H1 (cell line): ENCODE data around the gene LSM4. TPM values are rescaled to one million over a fixed set of nuclear protein-coding genes. Genes with fewer than 3 reads are reported as not detected.

ENCODE experiments used
- CTCF ChIA-PET: fragments of 300-600 bp; sonication (Branson Sonifier 250); formaldehyde crosslinking; loops from one replicate; lab custom pipeline; 2021; ENCODE audit not compliant: partially characterized antibody; lab: Charles Lee
- POLR2A ChIA-PET: fragments of 300-600 bp; sonication (Branson Sonifier 250); formaldehyde crosslinking; loops from one replicate; lab custom pipeline; 2021; ENCODE audit warnings: inconsistent platforms; ENCODE audit not compliant: partially characterized antibody; lab: Charles Lee
- DNase-seq, 2 experiments: peaks; one replicate each; pipeline versions ENCODE4 v3.0.0 to v3.0.0-alpha.2; 2010 to 2022; ENCODE audit warnings: low spot score in 2 of 2, low read depth in 1 of 2, mixed read lengths in 1 of 2
- FAIRE-seq: peaks from 2 replicates; lab custom pipeline; 2011; peaks lifted over from hg19 to GRCh38; lab: Jason Lieb, UNC
- H2AFZ ChIP-seq: 2 replicates; pipeline ENCODE4 v1.8.1; 2012; ENCODE audit warnings: low read length, inconsistent platforms
- H2AK5ac ChIP-seq: 2 replicates; pipeline ENCODE4 v1.6.1; 2013; ENCODE audit warnings: low read depth, low read length
- H2BK120ac ChIP-seq: replicated peaks from 2 replicates; pipeline ENCODE3; 2013; ENCODE audit warnings: low read depth, low read length, inconsistent platforms
- H2BK12ac ChIP-seq: 2 replicates; pipeline ENCODE4 v1.6.1; 2013; ENCODE audit warnings: low read depth, low read length
- H2BK15ac ChIP-seq: 2 replicates; pipeline ENCODE4 v1.6.1; 2013; ENCODE audit warnings: low read length
- H2BK20ac ChIP-seq: 2 replicates; pipeline ENCODE4 v1.6.1; 2013; ENCODE audit warnings: low read length
- H2BK5ac ChIP-seq: 2 replicates; pipeline ENCODE4 v1.6.1; 2013; ENCODE audit warnings: low read depth, low read length
- H3K14ac ChIP-seq: 2 replicates; pipeline ENCODE4 v1.6.1; 2013; ENCODE audit warnings: inconsistent platforms; ENCODE audit not compliant: insufficient read length
- H3K18ac ChIP-seq: 2 replicates; pipeline ENCODE4 v1.6.1; 2013; ENCODE audit warnings: low read length; ENCODE audit errors: extremely low read depth
- H3K23ac ChIP-seq: 2 replicates; pipeline ENCODE4 v1.6.1; 2013; ENCODE audit warnings: inconsistent platforms; ENCODE audit not compliant: insufficient read length
- H3K23me2 ChIP-seq: 2 replicates; pipeline ENCODE4 v1.6.1; 2013; ENCODE audit warnings: low read depth, low read length
- H3K27ac ChIP-seq: 2 replicates; pipeline ENCODE4 v1.6.1; 2011; ENCODE audit warnings: low read depth, low read length, inconsistent platforms
- H3K27me3 ChIP-seq, 4 experiments: replicated peaks in 1 of 4; 1 replicate in 1 of 4; 2 replicates in 3 of 4; pipeline versions ENCODE4 v1.6.1 to v1.8.1; 2011 to 2013; ENCODE audit warnings: low read length in 3 of 4, mild to moderate bottlenecking in 3 of 4, inconsistent platforms in 2 of 4, mixed read lengths in 2 of 4, moderate library complexity in 1 of 4; ENCODE audit not compliant: control insufficient read depth in 3 of 4, insufficient read depth in 3 of 4; ENCODE audit errors: extremely low read depth in 1 of 4
- H3K36me3 ChIP-seq, 4 experiments: 2 replicates each; pipeline versions ENCODE4 v1.6.1 to v1.8.1; 2011 to 2013; ENCODE audit warnings: mild to moderate bottlenecking in 4 of 4, low read length in 3 of 4, moderate library complexity in 2 of 4, control low read depth in 1 of 4, inconsistent platforms in 1 of 4; ENCODE audit not compliant: insufficient read depth in 4 of 4, control insufficient read depth in 2 of 4
- H3K4ac ChIP-seq: replicated peaks from 2 replicates; pipeline ENCODE3; 2013; ENCODE audit warnings: low read length, low read depth, mixed read lengths, inconsistent platforms; ENCODE audit not compliant: insufficient read length
- H3K4me1 ChIP-seq, 4 experiments: replicated peaks in 1 of 4; 1 replicate in 1 of 4; 2 replicates in 3 of 4; pipeline versions ENCODE4 v1.6.1 to v1.8.1; 2011 to 2013; ENCODE audit warnings: low read length in 3 of 4, inconsistent platforms in 2 of 4, mixed read lengths in 1 of 4; ENCODE audit not compliant: insufficient read depth in 4 of 4, control insufficient read depth in 3 of 4
- H3K4me2 ChIP-seq, 2 experiments: 2 replicates each; pipeline versions ENCODE4 v1.6.1 to v1.8.1; 2011 to 2013; ENCODE audit warnings: low read depth in 2 of 2, low read length in 2 of 2, control low read depth in 1 of 2, inconsistent platforms in 1 of 2, mild to moderate bottlenecking in 1 of 2; ENCODE audit not compliant: insufficient read depth in 1 of 2
- H3K4me3 ChIP-seq, 4 experiments: fragments of 200-600, 300-600 bp in 1 of 4; sonication (generic), shearing (Covaris generic), sonication (Bioruptor Twin) in 1 of 4; 2 replicates each; pipeline versions ENCODE4 v1.5.1 to v1.8.1; 2011 to 2016; ENCODE audit warnings: low read length in 4 of 4, low read depth in 3 of 4, control low read depth in 2 of 4, inconsistent platforms in 2 of 4, mild to moderate bottlenecking in 2 of 4, mixed read lengths in 1 of 4, moderate library complexity in 1 of 4; ENCODE audit not compliant: insufficient read depth in 2 of 4; ENCODE audit errors: extremely low read depth in 1 of 4
- H3K56ac ChIP-seq: replicated peaks from 2 replicates; pipeline ENCODE3; 2013; ENCODE audit warnings: low read depth, mild to moderate bottlenecking, mixed read lengths, low read length, inconsistent platforms; ENCODE audit not compliant: insufficient read length
- H3K79me1 ChIP-seq: 2 replicates; pipeline ENCODE4 v1.6.1; 2013; ENCODE audit warnings: low read depth, low read length, control low read depth
- H3K79me2 ChIP-seq, 2 experiments: 2 replicates each; pipeline versions ENCODE4 v1.6.1 to v1.8.1; 2012 to 2013; ENCODE audit warnings: low read length in 2 of 2, mild to moderate bottlenecking in 2 of 2, inconsistent platforms in 1 of 2; ENCODE audit not compliant: insufficient read depth in 2 of 2, control insufficient read depth in 1 of 2
- H3K9ac ChIP-seq, 4 experiments: replicated peaks in 1 of 4; 1 replicate in 1 of 4; 2 replicates in 3 of 4; pipeline versions ENCODE4 v1.6.1 to v1.8.1; 2011 to 2013; ENCODE audit warnings: low read depth in 3 of 4, low read length in 3 of 4, control low read depth in 2 of 4, mild to moderate bottlenecking in 2 of 4, moderate library complexity in 2 of 4, inconsistent platforms in 1 of 4; ENCODE audit errors: extremely low read depth in 1 of 4
- H3K9me3 ChIP-seq, 2 experiments: 2 replicates each; pipeline versions ENCODE4 v1.6.1 to v1.8.1; 2012 to 2013; ENCODE audit warnings: mild to moderate bottlenecking in 2 of 2, moderate library complexity in 2 of 2, control low read depth in 1 of 2, inconsistent platforms in 1 of 2, low read depth in 1 of 2, low read length in 1 of 2, mixed read lengths in 1 of 2; ENCODE audit not compliant: insufficient read depth in 2 of 2
- H4K20me1 ChIP-seq, 2 experiments: replicated peaks in 1 of 2; 2 replicates each; pipeline versions ENCODE3 to v1.8.1; 2011 to 2013; ENCODE audit warnings: inconsistent platforms in 2 of 2, low read length in 2 of 2, mild to moderate bottlenecking in 1 of 2; ENCODE audit not compliant: insufficient read depth in 2 of 2, control insufficient read depth in 1 of 2
- H4K5ac ChIP-seq: 2 replicates; pipeline ENCODE4 v1.6.1; 2013; ENCODE audit warnings: low read length, low read depth, mixed read lengths, inconsistent platforms; ENCODE audit not compliant: insufficient read length
- H4K8ac ChIP-seq: 2 replicates; pipeline ENCODE4 v1.8.0; 2013; ENCODE audit warnings: mild to moderate bottlenecking, moderate library complexity, low read length, inconsistent platforms; ENCODE audit not compliant: insufficient read depth; ENCODE audit errors: extremely low read depth
- H4K91ac ChIP-seq: replicated peaks from 2 replicates; pipeline ENCODE3; 2013; ENCODE audit warnings: low read length, mixed read lengths, inconsistent platforms; ENCODE audit not compliant: insufficient read length
- ASH2L ChIP-seq: fragments of 200-600, 300-600 bp; sonication (generic); IDR thresholded peaks from one replicate; pipeline ENCODE4 v1.7.1; 2017; ENCODE audit warnings: low read length
- CTBP2 ChIP-seq: IDR thresholded peaks from 2 replicates; pipeline ENCODE4 v1.7.0; 2011; ENCODE audit warnings: borderline replicate concordance, mild to moderate bottlenecking, moderate library complexity, mixed read lengths, low read length; ENCODE audit not compliant: insufficient read depth, insufficient read length
- EZH2 ChIP-seq: fragments of 200-600 bp; sonication (generic); IDR thresholded peaks from 2 replicates; pipeline ENCODE4 v1.7.1; 2012; ENCODE audit warnings: low read depth, mild to moderate bottlenecking, moderate library complexity, low read length, inconsistent platforms; ENCODE audit not compliant: severe bottlenecking
- FOSL1 ChIP-seq: IDR thresholded peaks from 2 replicates; pipeline ENCODE4 v1.6.1; 2011; ENCODE audit warnings: mild to moderate bottlenecking, low read depth, low read length, moderate library complexity; ENCODE audit not compliant: insufficient read depth
- GTF2F1 ChIP-seq: IDR thresholded peaks from 2 replicates; pipeline ENCODE4 v1.6.1; 2012; ENCODE audit warnings: low read depth, low read length, improper control_type of control experiment, borderline replicate concordance
- HDAC2 ChIP-seq, 2 experiments: fragments of 300-600 bp in 1 of 2; sonication (generic) in 1 of 2; IDR thresholded peaks; 2 replicates each; pipeline ENCODE4 v1.6.1; 2011 to 2012; ENCODE audit warnings: low read depth in 2 of 2, low read length in 2 of 2, mild to moderate bottlenecking in 2 of 2, moderate library complexity in 2 of 2, borderline replicate concordance in 1 of 2, inconsistent platforms in 1 of 2
- JUN ChIP-seq: IDR thresholded peaks from 2 replicates; pipeline ENCODE4 v1.6.1; 2011; ENCODE audit warnings: low read depth, mild to moderate bottlenecking, improper control_type of control experiment, low read length
- JUND ChIP-seq: IDR thresholded peaks from 2 replicates; pipeline ENCODE4 v1.6.1; 2011; ENCODE audit warnings: mild to moderate bottlenecking, improper control_type of control experiment, low read length
- MAFK ChIP-seq: IDR thresholded peaks from 2 replicates; pipeline ENCODE4 v1.6.1; 2012; ENCODE audit warnings: low read depth, mild to moderate bottlenecking, improper control_type of control experiment, low read length
- MAX ChIP-seq: IDR thresholded peaks from 2 replicates; pipeline ENCODE4 v1.6.1; 2012; ENCODE audit warnings: inconsistent platforms
- TBP ChIP-seq: IDR thresholded peaks from 2 replicates; pipeline ENCODE4 v1.6.1; 2011; ENCODE audit warnings: low read depth, low read length, improper control_type of control experiment
- TEAD4 ChIP-seq: IDR thresholded peaks from 2 replicates; pipeline ENCODE4 v1.6.1; 2012; ENCODE audit warnings: low read depth, low read length, inconsistent platforms, mixed read lengths
- WGBS, 2 experiments: shearing (Covaris generic) in 1 of 2; methylation state at CpG; one replicate each; pipeline versions ENCODE4 v1.1.6 to v1.1.7; 2013 to 2015; ENCODE audit warnings: low lambda C conversion rate in 2 of 2, mixed read lengths in 2 of 2, inconsistent platforms in 1 of 2, low coverage in 1 of 2, missing lambda C conversion rate in 1 of 2; ENCODE audit not compliant: insufficient replicate concordance in 2 of 2, insufficient coverage in 1 of 2, insufficient read length in 1 of 2; ENCODE audit errors: extremely low coverage in 1 of 2, missing lambda C conversion rate in 1 of 2; 5-methylcytosine and 5-hydroxymethylcytosine counted together
- polyA plus RNA-seq, 7 experiments: library from polyadenylated mRNA; depleted of rRNA in 3 of 7; stranded (reverse) in 5 of 7; unstranded in 2 of 7; fragments of >200 nt in 5 of 7; fragments of 200-250 nt in 2 of 7; gene quantifications; 1 replicate in 5 of 7; 2 replicates in 1 of 7; 4 replicates in 1 of 7; pipeline versions ENCODE4 v1.2.1 to v1.2.3, GENCODE V29; 2011 to 2013; ENCODE audit warnings: missing spikeins in 2 of 7, mixed read lengths in 2 of 7
- total RNA-seq: library from RNA; stranded (reverse); fragmentation: NEBNext Ultra II Directional; extraction: Animal tissue kit (Norgen Biotek cat#: 25700); gene quantifications from 2 replicates; pipeline ENCODE4 v1.2.1, GENCODE V29; 2021

LSM4 gene
- total and polyA plus RNA-seq, 2 of the 8 experiments (the other 6 are each of a cell fraction or from before 2014, with no cell fraction given) = 302 to 319 TPM

DNA sequence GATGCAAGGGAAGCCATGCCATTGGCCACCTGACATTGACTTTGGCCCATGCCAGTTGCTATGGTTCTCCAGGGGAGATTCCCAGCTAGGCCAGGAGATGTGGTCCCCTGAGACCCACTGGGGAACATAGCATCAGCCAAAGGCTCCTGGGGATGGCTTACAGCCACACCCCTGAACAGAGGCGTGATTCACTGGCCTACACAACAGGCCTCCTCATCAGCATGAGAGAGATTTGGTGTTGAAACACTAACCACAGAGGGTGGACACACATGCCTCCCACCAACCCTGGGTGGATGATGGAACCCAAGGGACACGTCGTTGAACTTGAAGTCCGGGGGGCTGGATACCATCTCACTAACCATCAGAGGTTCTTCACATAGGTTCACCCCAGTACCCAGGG is 63.0 kb downstream of the LSM4 start:
- Histone ChIP-seq H3K4me2 (no peak overlapping the region), H2AK5ac (no peak overlapping the region), H4K5ac (no peak overlapping the region), H3K14ac (no peak overlapping the region), H3K4me3 (no peak overlapping the region), H3K18ac (no peak overlapping the region), H3K79me1 (no peaks in the 10 kb centered on the region; the same call in 1 of the 2 replicates), H4K91ac (no peak overlapping the region), H3K27ac (no peak overlapping the region), H2BK120ac (no peak overlapping the region), H2BK15ac (peak overlapping the region; percentile 72; the same call in 1 of the 2 replicates), H3K4me1 (peaks cover under 1 to 7% (median 5%) of the 10 kb centered on the region in 4 experiments), H3K56ac (no peak overlapping the region), H3K36me3 (no peaks in the 10 kb centered on the region), H3K79me2 (no peaks in the 10 kb centered on the region), H3K23ac (no peak overlapping the region), H2BK12ac (no peak overlapping the region), H3K4ac (no peak overlapping the region), H3K9me3 (no peaks in the 10 kb centered on the region), H2BK20ac (no peak overlapping the region), H3K9ac (no peak overlapping the region), H4K8ac (no peak overlapping the region), H4K20me1 (peaks cover 0 to 1% of the 10 kb centered on the region in 2 experiments), H2AFZ (no peak overlapping the region), H2BK5ac (no peak overlapping the region), H3K23me2 (no peaks in the 10 kb centered on the region), H3K27me3 (peaks cover 0 to 10% (median 0%) of the 10 kb centered on the region in 4 experiments; a peak in 3 of 7 replicates)
- DNase-seq (no peak), FAIRE-seq (no peak)
- ChIA-PET POLR2A (no interaction called here), CTCF (interaction anchor here (0.6 to 18.7 kb wide), 5 partner anchors 10 to 69 kb away, joined by 3 to 305 read pairs (median 10); partner anchors contain the start of gene RAB3A)
- WGBS, 2 experiments = 91% methylated on average over 4 of the region's 4 CpGs; no CpG with 5 or more reads in 1 of the 2 experiments
- TF ChIP-seq ASH2L = no peak
- TF ChIP-seq TBP = no peak
- no peak for TF ChIP-seq JUN
- TF ChIP-seq HDAC2 (IDR thresholded peaks at IDR 0.05; ENCODE audit: borderline replicate concordance in 1 of 2, low read depth in 2 of 2, low read length in 2 of 2) = no peak
- no peak for TF ChIP-seq EZH2
- TF ChIP-seq GTF2F1 = no peak
- no peak for TF ChIP-seq CTBP2
- TF ChIP-seq MAFK = no peak
- TF ChIP-seq MAX = no peak
- TF ChIP-seq TEAD4 = no peak
- TF ChIP-seq FOSL1 = no peak
- no peak for TF ChIP-seq JUND
